Neural crest cell (in vitro differentiated cells): ENCODE measurements around the gene ODF4. TPM values are rescaled to one million over a fixed set of nuclear protein-coding genes. Genes with fewer than 3 reads are reported as not detected.

Experiments used
- DNase-seq: peaks from one replicate; pipeline ENCODE4 v3.0.0; 2021; ENCODE audit warnings: low read depth, mixed read lengths, low spot score
- H3K27ac Mint-ChIP-seq: one replicate; pipeline ENCODE4 v1.8.0; 2021; ENCODE audit warnings: mild to moderate bottlenecking, mixed read lengths; ENCODE audit not compliant: unreplicated experiment
- H3K27me3 Mint-ChIP-seq: 2 replicates; pipeline ENCODE4 v1.8.0; 2021; ENCODE audit warnings: low read depth, mild to moderate bottlenecking, mixed read lengths
- H3K36me3 Mint-ChIP-seq: 2 replicates; pipeline ENCODE4 v1.8.0; 2021; ENCODE audit warnings: low read depth, mild to moderate bottlenecking, mixed read lengths
- H3K4me1 Mint-ChIP-seq: 2 replicates; pipeline ENCODE4 v1.8.0; 2021; ENCODE audit warnings: mixed read lengths
- H3K4me3 Mint-ChIP-seq: one replicate; pipeline ENCODE4 v1.8.0; 2021; ENCODE audit warnings: mild to moderate bottlenecking, mixed read lengths
- H3K9me3 Mint-ChIP-seq: 2 replicates; pipeline ENCODE4 v1.8.0; 2021; ENCODE audit warnings: mixed read lengths
- total RNA-seq: library from RNA; stranded (reverse); gene quantifications from 2 replicates; pipeline ENCODE4 v1.2.1, GENCODE V29; 2021
- TF ChIP-seq, protein P1 (sequence below): fragments of 200-600 bp; sonication (generic); conservative IDR thresholded peaks from 2 replicates; pipeline ENCODE4 v1.5.0; 2021; ENCODE audit warnings: antibody characterized with exemption, mild to moderate bottlenecking

ODF4 gene
- total RNA-seq, 1 donor from 2014 or later, result not detected

DNA sequence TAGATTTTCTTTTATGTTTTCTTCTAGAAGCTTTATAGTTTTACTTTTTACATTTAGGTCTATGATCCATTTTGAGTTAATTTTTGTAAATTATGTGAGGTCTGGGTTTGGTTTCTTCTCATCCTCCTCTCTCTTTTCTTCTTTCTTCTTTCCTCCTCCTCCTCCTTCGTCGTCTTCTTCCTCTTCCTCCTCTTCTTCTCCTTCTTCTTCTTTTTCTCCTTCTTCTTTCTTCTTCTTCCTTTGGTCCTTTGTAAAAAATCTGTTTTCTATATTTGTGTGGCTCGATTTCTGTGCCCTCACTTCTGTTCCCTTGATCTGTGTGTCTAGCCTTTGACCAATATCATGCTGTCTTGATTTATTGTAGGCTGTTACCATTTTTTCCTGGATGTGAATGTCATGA is 39.4 kb upstream of the ODF4 start:
- Mint-ChIP-seq H3K36me3 (no peaks in the 10 kb centered on the region), H3K4me3 (peak overlapping the region; percentile 5), H3K27me3 (no peaks in the 10 kb centered on the region), H3K9me3 (no peaks in the 10 kb centered on the region), H3K27ac (no peak overlapping the region), H3K4me1 (peaks cover 12% of the 10 kb centered on the region)
- TF ChIP-seq, protein P1, sequence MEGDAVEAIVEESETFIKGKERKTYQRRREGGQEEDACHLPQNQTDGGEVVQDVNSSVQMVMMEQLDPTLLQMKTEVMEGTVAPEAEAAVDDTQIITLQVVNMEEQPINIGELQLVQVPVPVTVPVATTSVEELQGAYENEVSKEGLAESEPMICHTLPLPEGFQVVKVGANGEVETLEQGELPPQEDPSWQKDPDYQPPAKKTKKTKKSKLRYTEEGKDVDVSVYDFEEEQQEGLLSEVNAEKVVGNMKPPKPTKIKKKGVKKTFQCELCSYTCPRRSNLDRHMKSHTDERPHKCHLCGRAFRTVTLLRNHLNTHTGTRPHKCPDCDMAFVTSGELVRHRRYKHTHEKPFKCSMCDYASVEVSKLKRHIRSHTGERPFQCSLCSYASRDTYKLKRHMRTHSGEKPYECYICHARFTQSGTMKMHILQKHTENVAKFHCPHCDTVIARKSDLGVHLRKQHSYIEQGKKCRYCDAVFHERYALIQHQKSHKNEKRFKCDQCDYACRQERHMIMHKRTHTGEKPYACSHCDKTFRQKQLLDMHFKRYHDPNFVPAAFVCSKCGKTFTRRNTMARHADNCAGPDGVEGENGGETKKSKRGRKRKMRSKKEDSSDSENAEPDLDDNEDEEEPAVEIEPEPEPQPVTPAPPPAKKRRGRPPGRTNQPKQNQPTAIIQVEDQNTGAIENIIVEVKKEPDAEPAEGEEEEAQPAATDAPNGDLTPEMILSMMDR, result no peak
- DNase-seq, result no peak

DNA sequence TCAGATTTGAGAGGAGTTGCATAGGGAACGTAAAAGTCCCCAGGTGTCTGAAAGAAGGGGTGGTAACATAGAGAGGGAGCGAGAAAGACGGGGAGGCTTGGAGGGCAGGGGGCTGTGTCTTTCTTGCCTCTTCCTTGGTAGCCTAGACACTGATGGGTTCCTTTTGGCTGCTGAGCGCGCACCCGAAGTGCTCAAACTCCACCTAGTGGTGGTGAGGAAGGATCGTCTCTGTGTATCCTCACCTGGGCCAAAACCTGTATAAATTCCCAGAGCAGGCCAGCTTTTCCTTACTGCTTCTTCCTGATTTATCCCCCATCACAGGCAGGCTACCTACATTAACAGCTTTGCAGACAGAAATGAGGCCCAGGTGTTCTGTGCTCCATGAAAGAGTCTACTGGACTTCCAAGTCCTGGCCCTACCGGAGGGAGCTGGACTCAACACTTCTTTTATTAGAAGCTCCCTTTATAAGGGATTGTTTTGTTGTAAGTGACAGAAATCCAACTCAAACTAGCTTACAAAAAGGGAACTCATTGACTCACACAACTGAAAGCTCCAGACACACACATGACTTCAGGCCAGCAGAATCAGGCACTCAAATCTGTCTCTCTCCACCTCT is 38.9 kb upstream of the ODF4 start:
- peak; percentile 36 for DNase-seq
- no peaks in the 10 kb centered on the region for H3K27me3 Mint-ChIP-seq
- H3K4me3 Mint-ChIP-seq, result peak overlapping the region; percentile 5
- no peak overlapping the region for H3K27ac Mint-ChIP-seq
- no peaks in the 10 kb centered on the region for H3K9me3 Mint-ChIP-seq
- TF ChIP-seq, protein P1, result peak; percentile 81
- H3K4me1 Mint-ChIP-seq, result peaks cover 12% of the 10 kb centered on the region
- no peaks in the 10 kb centered on the region for H3K36me3 Mint-ChIP-seq

DNA sequence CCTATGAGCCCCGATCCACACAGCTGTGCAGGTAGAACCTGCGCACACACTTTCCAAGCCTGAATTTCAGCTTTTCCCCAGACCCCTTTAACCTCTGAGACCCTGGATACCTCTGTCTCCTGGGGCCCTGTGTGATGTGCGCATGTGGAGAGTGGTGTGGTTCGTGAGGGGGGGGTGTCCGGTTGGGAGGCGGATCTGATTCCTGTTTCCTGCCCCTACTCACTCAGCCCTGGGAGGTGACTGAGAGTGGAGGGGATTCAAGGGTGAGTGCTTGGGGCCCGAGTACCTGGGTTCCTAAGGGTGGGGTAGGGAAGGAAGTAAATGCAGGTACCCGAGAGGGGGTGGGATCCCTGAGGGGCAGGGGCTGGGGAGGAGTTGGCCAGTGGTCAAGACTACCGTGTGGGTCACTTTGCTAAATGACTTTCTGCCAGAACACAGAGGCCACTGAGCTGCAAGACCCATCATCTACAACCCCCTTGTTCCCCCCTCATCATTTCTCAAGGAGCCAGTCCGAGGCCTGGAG is 29.0 kb upstream of the ODF4 start:
- H3K4me3 Mint-ChIP-seq, result no peak overlapping the region

DNA sequence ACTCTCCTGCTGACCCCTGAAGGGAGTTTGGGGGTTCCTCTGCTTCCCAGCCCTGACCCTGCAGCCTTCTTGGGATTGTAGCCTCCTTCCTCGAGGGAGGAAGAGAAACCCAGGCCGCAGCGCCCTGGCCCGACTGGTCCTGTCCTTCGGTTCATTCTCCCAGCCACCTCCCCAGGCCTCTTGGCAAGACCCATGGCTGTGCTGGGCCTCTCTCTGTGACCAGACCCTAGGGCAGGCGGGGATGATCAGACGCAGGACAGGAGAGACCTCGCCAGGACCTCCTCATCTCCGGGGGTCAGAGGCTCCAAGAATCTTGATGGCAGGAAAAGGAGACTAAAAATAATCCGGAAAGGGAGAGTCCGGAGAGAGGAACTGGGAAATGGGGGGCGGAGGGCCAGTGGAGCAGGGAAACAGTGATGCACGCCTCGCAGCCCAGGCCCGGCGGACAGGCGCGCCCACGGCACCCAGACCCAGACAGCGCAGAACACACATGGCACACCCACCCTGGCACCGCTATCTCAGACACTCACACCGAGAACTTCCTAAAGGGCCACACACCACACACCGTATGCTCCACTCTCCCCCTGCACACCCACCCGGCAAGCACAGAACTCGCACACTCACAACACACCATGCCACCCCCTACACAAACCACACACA is 28.4 kb upstream of the ODF4 start:
- peaks cover 40% of the 10 kb centered on the region for H3K27me3 Mint-ChIP-seq
- no peak for DNase-seq
- TF ChIP-seq, protein P1, result no peak

More for the DNA sequence above, 29.0 kb upstream of the ODF4 start:
- TF ChIP-seq, protein P1, result no peak
- no peaks in the 10 kb centered on the region for H3K36me3 Mint-ChIP-seq
- peaks cover 34% of the 10 kb centered on the region for H3K27me3 Mint-ChIP-seq
- peaks cover 11% of the 10 kb centered on the region for H3K4me1 Mint-ChIP-seq
- peak overlapping the region; percentile 6 for H3K27ac Mint-ChIP-seq
- H3K9me3 Mint-ChIP-seq, result no peaks in the 10 kb centered on the region
- DNase-seq, result no peak

DNA sequence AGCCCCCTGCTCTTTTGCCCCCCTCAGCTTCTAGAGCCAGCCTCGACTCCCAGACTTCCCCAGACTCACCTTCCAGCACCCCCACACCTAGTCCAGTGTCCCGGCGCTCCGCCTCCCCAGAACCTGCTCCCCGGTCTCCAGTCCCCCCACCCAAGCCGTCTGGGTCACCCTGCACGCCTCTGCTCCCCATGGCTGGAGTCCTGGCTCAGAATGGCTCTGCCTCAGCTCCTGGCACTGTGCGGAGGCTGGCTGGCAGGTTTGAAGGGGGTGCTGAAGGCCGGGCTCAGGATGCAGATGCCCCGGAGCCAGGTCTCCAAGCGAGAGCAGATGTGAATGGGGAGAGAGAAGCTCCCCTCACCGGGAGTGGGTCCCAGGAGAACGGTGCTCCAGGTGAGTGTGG is 27.4 kb upstream of the ODF4 start:
- H3K4me3 Mint-ChIP-seq, result no peak overlapping the region
- TF ChIP-seq, protein P1, result no peak
- H3K36me3 Mint-ChIP-seq, result no peaks in the 10 kb centered on the region
- H3K27me3 Mint-ChIP-seq, result peaks cover 50% of the 10 kb centered on the region
- no peak for DNase-seq
- no peak overlapping the region for H3K27ac Mint-ChIP-seq
- H3K4me1 Mint-ChIP-seq, result peaks cover 16% of the 10 kb centered on the region
- no peaks in the 10 kb centered on the region for H3K9me3 Mint-ChIP-seq

More for the DNA sequence above, 28.4 kb upstream of the ODF4 start:
- Mint-ChIP-seq H3K36me3 (no peaks in the 10 kb centered on the region), H3K27ac (no peak overlapping the region), H3K9me3 (no peaks in the 10 kb centered on the region), H3K4me3 (no peak overlapping the region), H3K4me1 (peaks cover 16% of the 10 kb centered on the region)
